GM19193 (cell line): Measurements from ENCODE around the gene L3MBTL1.

Experiments
- POLR2A ChIP-seq: IDR thresholded peaks from 4 replicates; pipeline ENCODE4 v1.6.1; 2011; ENCODE audit not compliant: insufficient read depth, insufficient read length; ENCODE audit errors: extremely low read depth

L3MBTL1 gene

DNA sequence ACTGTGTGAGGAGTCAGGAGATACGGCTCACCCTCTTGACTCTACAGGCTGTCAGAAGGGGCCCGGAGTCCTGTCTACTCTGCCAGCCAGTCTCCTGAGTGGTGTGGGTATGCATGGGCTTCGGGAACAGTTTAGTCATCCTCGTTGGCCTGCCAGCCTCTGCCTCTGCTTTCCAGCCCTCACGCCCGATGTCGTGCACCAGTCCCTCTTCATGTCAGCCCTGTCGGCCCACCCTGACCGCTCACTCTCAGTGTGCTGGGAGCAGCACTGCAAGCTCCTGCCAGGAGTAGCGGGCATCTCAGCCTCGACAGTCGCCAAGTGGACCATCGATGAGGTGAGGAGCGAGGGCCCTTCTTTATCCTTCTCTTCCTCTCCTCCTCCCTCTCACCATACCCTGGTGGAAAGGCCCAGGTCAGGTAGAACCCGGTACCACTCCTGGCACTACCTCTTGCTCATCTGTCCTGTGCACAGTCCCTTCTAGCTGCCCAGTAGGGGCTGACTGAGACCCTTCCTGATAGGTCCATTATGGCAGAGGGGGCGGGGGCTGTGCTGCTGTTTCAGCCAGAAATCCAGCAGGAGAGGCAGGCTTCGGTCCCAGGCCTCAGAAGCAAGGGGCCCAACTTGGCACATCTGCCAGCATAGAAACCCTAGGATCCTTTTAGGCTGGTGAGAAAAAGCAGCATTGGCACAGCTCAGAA is 32.6 kb downstream of the L3MBTL1 start:
- TF ChIP-seq POLR2A, result no peak

DNA sequence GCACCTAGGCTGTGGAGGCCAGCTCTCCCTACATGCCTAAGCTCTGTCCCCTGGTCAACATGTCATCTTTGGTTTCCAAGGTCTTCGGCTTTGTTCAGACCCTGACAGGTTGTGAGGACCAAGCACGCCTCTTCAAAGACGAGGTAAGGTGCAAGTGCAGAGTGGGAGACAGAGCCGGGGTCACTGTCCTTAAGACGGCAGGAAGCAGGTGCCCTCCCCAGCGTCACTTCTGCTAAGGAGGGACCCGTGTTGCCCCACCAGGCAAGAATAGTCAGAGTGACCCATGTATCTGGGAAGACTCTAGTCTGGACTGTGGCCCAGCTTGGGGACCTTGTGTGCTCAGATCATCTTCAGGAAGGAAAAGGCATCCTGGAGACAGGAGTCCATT is 33.2 kb downstream of the L3MBTL1 start:
- TF ChIP-seq POLR2A, result no peak

DNA sequence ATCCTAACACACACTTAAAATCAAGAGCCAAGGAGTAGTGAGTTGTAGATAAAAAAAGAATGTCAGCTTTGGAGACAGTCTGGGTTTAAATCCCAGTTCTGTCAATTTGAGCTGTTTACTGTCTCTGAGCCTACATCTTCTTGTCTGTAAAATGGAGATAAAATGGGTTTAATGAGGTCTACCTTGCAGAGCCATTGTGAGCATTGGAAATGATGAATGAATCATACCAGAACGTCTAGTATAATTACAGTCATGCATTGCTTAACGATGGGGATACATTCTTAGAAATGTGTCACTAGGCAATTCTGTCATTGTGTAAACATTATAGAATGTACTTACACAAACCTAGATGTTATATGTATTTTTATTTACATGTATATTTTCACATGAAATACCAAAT is 33.7 kb downstream of the L3MBTL1 start:
- no peak for TF ChIP-seq POLR2A

DNA sequence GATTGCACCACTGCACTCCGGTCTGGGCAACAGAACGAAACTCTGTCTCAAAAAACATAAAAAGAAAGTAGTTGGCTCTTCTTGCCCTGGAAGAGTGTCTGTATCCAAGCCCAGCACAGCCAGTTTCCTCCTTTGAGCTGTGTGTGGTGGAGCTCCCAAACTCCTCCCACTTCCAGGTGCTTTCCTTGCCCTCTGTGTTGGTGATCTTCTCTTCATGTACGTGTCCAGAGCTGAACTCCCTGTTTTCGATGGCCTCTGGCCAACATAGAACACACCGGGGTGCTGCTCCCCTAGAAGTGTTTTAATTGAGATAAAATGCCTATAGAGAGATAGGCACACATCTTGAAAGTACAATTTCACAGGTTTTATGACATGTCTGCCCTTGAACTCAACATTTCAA is 34.7 kb downstream of the L3MBTL1 start:
- TF ChIP-seq POLR2A, result no peak

DNA sequence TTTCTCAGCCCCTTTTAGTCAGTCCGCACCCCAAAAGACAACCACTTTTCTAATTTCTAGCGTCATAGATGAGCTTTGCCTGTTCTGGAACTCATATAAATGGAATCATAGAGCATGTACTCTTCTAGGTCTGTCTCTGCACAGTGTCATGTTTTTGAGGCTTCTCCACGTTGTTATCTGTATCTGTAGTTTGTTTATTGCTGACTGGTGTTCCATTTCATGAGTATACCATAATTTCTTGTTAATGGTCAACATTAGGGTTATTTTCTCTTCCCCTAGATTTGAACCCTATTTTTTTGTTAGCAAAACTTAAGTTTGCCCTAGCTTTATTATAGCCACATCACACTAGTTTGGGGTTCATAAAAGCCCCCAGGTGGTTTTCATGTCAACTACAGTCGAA is 35.2 kb downstream of the L3MBTL1 start:
- TF ChIP-seq POLR2A, result no peak

DNA sequence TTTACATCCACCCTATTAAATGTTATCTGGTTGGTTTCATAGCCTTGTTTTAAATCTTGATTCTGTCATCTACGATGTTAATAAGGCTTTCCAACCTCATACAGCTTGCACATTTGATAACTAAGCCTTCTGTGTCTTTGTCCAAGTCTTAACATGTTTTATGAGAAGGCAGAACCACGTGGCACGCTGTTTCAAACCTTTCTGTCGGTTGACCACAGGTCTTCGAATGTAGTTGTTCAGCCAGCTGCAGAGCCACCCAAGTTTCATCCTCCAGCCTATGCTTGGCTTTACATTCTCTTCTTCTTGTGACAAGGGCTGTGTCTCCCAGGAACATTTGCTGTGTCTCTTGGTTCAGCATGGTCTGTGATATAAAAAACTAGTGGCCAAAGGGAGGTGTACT is 35.6 kb downstream of the L3MBTL1 start:
- no peak for TF ChIP-seq POLR2A

DNA sequence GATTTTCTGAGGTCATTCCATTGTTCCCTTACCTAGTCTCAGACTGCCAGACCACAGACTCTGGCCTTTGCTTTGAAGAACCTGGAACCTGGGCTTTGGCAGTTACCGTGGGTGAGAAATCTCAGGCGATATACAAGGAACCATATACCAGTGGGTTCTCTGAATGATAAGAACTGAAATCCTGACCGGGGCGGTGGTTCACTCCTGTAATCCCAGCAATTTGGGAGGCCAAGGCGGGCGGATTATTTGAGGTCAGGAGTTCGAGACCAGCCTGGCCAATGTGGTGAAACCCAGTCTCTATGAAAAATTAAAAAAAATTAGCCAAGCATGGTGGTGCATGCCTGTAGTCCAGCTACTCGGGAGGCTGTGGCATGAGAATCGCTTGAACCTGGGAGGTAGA is 37.0 kb downstream of the L3MBTL1 start:
- no peak for TF ChIP-seq POLR2A

DNA sequence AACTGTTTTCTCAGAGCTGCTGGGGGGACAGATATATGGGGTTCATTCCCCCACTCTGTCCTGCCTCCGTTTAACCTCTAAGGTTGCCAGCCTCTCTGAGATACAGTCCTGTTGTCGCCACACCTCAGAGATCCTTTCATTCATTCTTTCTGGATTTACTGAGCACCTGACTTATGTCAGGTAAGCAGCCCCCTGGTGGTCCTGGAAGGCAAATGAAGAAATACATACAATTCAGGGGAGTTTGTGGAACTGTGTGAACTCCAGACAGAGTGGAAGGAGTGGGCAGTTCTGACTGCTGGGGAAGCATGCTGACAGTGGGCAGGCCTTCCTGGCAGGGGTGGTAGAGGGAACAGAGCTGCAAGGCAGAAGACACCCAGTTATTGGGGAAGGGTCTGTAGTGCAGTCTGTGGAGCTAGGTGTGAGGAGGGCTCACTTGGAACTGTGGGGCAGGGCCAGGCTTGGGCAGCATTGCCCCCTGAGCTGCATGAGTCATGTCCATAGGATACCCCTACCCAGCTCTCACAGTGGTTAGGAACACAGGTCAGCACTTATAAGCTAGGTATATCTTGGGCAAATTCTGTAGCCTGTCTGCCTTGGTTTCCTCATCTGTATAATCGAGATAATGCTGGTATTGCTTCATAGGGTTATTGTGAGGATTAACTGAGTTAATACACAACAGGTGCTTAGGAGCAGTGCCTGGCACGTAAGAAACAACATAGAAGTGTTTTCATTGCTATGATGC is 38.5 kb downstream of the L3MBTL1 start:
- TF ChIP-seq POLR2A, result no peak

DNA sequence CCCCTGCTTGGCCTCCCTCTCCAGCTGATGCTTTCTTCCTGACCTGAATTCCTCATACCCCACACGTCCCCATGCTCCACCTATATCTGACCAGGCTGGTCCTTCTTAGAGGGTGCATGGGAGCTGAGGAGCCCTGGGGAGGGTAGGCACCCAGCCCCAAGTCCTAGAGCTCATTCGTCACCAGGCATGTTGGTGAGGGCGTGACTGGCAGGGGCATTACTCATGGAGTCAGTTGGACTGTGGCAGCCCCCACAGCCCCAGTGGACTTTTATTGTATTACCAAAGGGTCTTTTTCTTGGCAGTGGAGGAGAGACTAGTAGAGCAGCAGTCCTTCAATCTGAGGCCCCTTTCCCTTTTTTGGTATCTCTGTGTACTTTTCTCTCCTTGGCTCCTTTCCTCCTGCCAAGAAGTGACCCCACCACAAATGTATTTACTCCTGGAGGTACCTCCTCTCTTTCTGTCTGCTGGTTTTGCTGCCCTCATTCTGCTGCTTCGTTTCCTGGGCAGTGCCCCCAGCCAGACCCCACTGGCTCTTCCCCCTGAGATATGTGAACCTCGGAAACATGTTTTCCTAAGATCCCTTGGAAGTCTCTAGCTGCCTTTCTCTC is 40.9 kb downstream of the L3MBTL1 start:
- TF ChIP-seq POLR2A, result no peak

DNA sequence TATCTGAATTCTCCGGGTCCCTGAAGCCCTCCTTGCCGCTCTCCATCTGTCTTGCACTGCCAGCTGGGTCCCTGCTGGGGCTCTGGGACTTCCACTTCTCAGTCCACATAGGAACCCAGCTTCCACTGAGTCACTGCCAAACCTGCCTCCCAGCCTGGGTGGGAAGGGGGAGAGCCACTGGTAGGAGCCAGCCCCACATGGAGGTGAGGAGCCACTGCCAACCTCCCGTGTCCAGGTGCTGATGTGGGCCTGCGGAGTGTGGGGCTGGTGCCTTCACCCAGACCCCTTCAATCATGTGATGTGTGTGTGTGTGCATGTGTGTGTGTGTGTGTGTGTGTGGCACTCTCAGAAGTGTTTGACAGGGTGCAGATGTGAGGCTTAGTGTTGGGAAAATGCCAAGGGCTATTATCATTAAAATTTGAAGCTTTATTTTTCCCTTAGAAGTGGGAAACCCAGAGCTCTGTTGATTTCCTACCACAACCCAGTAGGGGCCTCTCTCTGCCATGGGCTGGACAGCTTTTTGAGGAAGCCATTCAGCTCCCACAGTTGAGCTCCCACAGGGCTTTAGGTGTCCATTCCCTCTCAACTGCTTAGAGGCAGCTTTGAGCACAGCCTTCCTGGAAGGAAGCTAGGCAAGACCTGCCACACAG is 42.0 kb downstream of the L3MBTL1 start:
- TF ChIP-seq POLR2A, result no peak

DNA sequence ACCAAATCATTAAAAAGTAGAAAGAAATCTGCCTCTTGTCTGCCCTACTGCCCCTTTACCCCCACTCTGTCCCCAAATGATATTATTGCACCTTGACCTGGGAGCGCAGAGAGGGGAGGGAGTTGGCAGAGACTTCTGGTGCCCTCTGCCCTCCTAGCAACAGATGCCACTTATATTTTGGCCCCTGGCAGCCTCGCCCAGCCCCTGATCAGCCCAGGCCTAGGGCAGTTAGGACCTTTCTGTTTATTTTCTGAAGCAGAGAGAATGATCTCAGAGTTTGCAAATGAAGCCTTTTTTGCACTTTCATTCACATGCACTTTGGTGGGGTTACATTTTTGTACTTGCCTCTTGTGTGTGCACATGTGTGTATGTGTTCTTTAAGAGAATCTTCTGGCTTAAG is 43.0 kb downstream of the L3MBTL1 start:
- no peak for TF ChIP-seq POLR2A

DNA sequence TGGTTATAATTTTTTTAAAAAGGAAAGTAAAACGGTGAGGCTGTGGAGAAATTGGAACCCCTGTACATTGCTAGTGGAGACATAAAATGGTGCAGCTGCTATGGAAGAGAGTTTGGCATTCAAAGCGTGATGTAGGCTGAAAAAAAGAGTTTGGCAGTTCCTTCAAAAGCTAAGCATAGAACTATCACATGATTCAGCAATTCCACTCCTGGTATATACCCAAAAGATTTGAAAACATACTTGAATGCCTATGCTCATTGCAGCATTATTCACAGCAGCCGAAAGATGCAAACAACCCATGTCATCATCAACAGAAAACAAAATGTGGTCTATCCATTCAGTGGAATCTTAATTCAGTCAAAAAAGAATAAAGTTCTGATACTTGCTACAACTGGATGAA is 46.9 kb downstream of the L3MBTL1 start:
- no peak for TF ChIP-seq POLR2A

DNA sequence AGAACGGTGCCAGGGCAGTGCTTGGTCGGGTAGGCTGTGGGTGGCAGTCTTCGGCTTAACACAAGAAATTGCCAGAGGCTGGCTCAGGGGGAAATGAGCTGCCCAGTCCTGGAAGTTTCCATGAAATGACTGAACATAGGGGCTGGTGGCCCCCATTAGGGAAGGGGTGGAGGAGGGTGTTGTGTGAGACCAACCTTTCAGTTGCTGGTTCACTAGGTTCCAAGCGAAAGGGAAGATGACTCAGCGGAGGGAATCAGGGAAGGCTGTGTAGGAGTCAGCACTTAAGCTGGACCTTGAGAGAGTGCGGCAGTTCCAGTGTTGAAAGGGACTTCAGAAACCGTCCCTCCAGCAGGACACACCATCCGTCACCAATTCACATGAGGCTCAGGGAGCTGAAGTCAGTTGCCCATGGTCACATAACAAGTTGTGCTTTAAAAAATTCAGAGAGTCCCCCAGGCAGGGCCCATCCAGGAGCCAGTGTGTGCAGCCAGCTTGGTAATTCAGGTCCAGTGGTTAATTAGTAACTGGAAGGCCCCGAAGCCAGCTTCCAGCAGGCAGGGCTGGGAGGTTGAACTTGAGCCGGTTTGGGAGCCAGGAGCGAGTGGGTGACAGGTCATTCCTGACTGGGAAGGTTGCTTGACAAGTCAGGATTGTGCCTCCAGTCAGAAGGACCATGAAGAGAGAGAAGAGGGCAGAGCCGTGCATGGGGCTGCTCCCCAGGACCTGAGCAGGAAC is 51.1 kb downstream of the L3MBTL1 start, which contains the start of gene SGK2:
Gene SGK2, plus strand, starts transcription at position 616 of the 735 bp plus-strand sequence. CDS start 7,469 bp downstream, outside the sequence.
- no peak for TF ChIP-seq POLR2A

DNA sequence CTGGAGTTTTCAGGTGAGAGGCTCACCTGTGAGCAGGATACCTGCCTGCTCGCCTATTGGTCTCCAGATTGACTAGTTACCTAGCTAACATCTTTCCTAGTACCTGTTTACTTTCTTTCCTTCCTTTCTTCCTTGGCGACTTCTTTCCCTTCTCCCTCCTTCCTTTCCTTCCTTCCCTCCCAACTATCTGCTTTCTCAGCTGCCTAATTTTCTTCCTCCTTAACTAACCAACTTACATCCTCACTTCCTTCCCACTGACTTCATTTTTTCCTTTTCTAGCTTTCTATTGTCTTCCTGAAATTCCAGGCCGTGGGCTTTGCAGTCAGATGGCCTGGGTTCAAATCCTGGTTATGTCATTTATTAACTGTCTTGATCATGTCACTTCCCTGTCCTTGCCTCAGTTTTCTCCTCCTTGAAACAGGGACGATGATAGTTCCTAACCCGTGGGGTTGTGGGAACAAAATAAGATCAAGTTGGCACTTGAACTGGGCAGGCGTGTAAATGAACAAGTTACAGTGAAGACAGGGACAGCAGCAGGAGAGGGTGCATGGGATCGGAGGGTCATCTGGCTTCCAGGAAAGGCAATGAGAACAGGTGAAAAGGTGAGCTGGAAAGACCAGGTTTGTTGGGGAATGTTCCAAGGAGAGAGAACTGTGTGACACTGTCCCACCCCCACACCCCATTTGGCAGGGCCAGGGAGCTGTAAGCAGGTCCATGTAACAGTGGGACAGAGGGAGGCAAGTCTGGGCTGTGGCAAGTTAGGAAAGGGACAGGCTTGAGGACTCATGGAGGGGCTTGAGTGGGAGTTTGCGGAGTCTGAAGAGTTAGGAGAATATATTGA is 51.9 kb downstream of the L3MBTL1 start:
- no peak for TF ChIP-seq POLR2A
